Testis (tissue), 2 donors: ENCODE data around the gene RHEX.

Experiments
- CTCF ChIP-seq, 3 experiments: fragments of 450-650 bp in 2 of 3; fragments of 200-600 bp in 1 of 3; sonication (generic) in 1 of 3; IDR thresholded peaks; one replicate each; pipeline ENCODE4 v1.5.1; 2016 to 2019; ENCODE audit warnings: antibody characterized with exemption in 3 of 3, mild to moderate bottlenecking in 2 of 3, moderate library complexity in 1 of 3
- POLR2A ChIP-seq: fragments of 450-650 bp; IDR thresholded peaks from one replicate; pipeline ENCODE4 v1.6.1; 2017; ENCODE audit warnings: antibody characterized with exemption, mild to moderate bottlenecking, moderate library complexity

- no peak for TF ChIP-seq CTCF (IDR thresholded peaks at IDR 0.05)
- TF ChIP-seq POLR2A, result no peak
These were observed 38.4 kb upstream of the RHEX start for GRCh38 chr1:206014601-206015000.
